Measurements from ENCODE around the gene TOMM7. TPM values are rescaled to one million over a fixed set of nuclear protein-coding genes. Genes with fewer than 3 reads are reported as not detected.
A peak's percentile ranks its signal among the peaks of the same experiment; 100 is the strongest.

Gene TOMM7
- polyA plus RNA-seq, 1 experiment, result 390 TPM

- ChIA-PET POLR2A (no interaction called here), CTCF (interaction anchor here (0.7 to 1.1 kb wide), 4 partner anchors 8 to 224 kb away, joined by 3 to 4 read pairs (median 4); no protein-coding TSS in a partner anchor)
- DNase-seq (ENCODE audit: low read depth, low spot score), result no peak
- no peak overlapping the region for H3K27ac ChIP-seq (ENCODE audit: low read depth, low read length)
- H3K9me3 ChIP-seq (ENCODE audit: control insufficient read depth, insufficient read depth, low read length), result no peaks in the 10 kb centered on the region
- TF ChIP-seq CTCF (IDR thresholded peaks at IDR 0.05; ENCODE audit: low read depth, low read length), result no peak
- H3K27me3 ChIP-seq (ENCODE audit: control insufficient read depth, insufficient read depth, low read length), result no peaks in the 10 kb centered on the region
- H3K4me3 ChIP-seq (ENCODE audit: low read depth, low read length), result no peak overlapping the region
Measured at GRCh38 chr7:22831602-22832305, 9.1 kb upstream of the TOMM7 start.

- ChIA-PET CTCF (no interaction called here), POLR2A (no interaction called here)
- no peak overlapping the region for H3K27ac ChIP-seq (ENCODE audit: low read depth, low read length)
- H3K27me3 ChIP-seq (ENCODE audit: control insufficient read depth, insufficient read depth, low read length), result no peaks in the 10 kb centered on the region
- H3K9me3 ChIP-seq (ENCODE audit: control insufficient read depth, insufficient read depth, low read length), result no peaks in the 10 kb centered on the region
- H3K4me3 ChIP-seq (ENCODE audit: low read depth, low read length), result no peak overlapping the region
- no peak for TF ChIP-seq CTCF (IDR thresholded peaks at IDR 0.05; ENCODE audit: low read depth, low read length)
- no peak for DNase-seq (ENCODE audit: low read depth, low spot score)
Measured at GRCh38 chr7:22827563-22827962, 4.9 kb upstream of the TOMM7 start.

- CTCF ChIA-PET, result interaction anchor here (3.5 kb wide), 1 partner anchor 229 kb away, joined by 17 read pairs; no protein-coding TSS in a partner anchor
- Histone ChIP-seq H3K9me3 (ENCODE audit: control insufficient read depth, insufficient read depth, low read length) (no peaks in the 10 kb centered on the region), H3K27me3 (ENCODE audit: control insufficient read depth, insufficient read depth, low read length) (no peaks in the 10 kb centered on the region), H3K4me3 (ENCODE audit: low read depth, low read length) (no peak overlapping the region), H3K27ac (ENCODE audit: low read depth, low read length) (no peak overlapping the region)
- DNase-seq (ENCODE audit: low read depth, low spot score), result no peak
- POLR2A ChIA-PET, result no interaction called here
- TF ChIP-seq CTCF (IDR thresholded peaks at IDR 0.05; ENCODE audit: low read depth, low read length), result no peak
Measured at GRCh38 chr7:22826593-22826992, 3.9 kb upstream of the TOMM7 start.

GRCh38 chr7:22824760-22825159 is 2.1 kb upstream of the TOMM7 start:
- DNase-seq (ENCODE audit: low read depth, low spot score), result no peak
- POLR2A ChIA-PET, result interaction anchor here (0.7 kb wide), 2 partner anchors 32 to 216 kb away, joined by 5 read pairs; no protein-coding TSS in a partner anchor
- Histone ChIP-seq H3K27ac (ENCODE audit: low read depth, low read length) (no peak overlapping the region), H3K4me3 (ENCODE audit: low read depth, low read length) (no peak overlapping the region), H3K9me3 (ENCODE audit: control insufficient read depth, insufficient read depth, low read length) (peaks cover 4% of the 10 kb centered on the region; the same call in 1 of the 2 replicates), H3K27me3 (ENCODE audit: control insufficient read depth, insufficient read depth, low read length) (no peaks in the 10 kb centered on the region)
- CTCF ChIA-PET, result interaction anchor here (1.1 to 3.5 kb wide), 3 partner anchors 98 to 264 kb away, joined by 7 to 17 read pairs (median 11); partner anchors contain the start of gene IL6
- no peak for TF ChIP-seq CTCF (IDR thresholded peaks at IDR 0.05; ENCODE audit: low read depth, low read length)

- no peak overlapping the region for H3K27ac ChIP-seq (ENCODE audit: low read depth, low read length)
- no peak for DNase-seq (ENCODE audit: low read depth, low spot score)
- no peaks in the 10 kb centered on the region for H3K27me3 ChIP-seq (ENCODE audit: control insufficient read depth, insufficient read depth, low read length)
- peak overlapping the region; percentile 95 for H3K4me3 ChIP-seq (ENCODE audit: low read depth, low read length)
- POLR2A ChIA-PET, result interaction anchor here (0.6 to 1.0 kb wide), 2 partner anchors 33 to 292 kb away, joined by 3 read pairs; no protein-coding TSS in a partner anchor
- H3K9me3 ChIP-seq (ENCODE audit: control insufficient read depth, insufficient read depth, low read length), result peaks cover 4% of the 10 kb centered on the region; the same call in 1 of the 2 replicates
- CTCF ChIA-PET, result interaction anchor here (1.0 to 1.9 kb wide), 5 partner anchors 9 to 263 kb away, joined by 3 to 11 read pairs (median 4); no protein-coding TSS in a partner anchor
- no peak for TF ChIP-seq CTCF (IDR thresholded peaks at IDR 0.05; ENCODE audit: low read depth, low read length)
Measured at GRCh38 chr7:22823142-22823497, 471 bp upstream of the TOMM7 start.
